Measurements from ENCODE around the gene MLLT10.

Gene MLLT10

DNA sequence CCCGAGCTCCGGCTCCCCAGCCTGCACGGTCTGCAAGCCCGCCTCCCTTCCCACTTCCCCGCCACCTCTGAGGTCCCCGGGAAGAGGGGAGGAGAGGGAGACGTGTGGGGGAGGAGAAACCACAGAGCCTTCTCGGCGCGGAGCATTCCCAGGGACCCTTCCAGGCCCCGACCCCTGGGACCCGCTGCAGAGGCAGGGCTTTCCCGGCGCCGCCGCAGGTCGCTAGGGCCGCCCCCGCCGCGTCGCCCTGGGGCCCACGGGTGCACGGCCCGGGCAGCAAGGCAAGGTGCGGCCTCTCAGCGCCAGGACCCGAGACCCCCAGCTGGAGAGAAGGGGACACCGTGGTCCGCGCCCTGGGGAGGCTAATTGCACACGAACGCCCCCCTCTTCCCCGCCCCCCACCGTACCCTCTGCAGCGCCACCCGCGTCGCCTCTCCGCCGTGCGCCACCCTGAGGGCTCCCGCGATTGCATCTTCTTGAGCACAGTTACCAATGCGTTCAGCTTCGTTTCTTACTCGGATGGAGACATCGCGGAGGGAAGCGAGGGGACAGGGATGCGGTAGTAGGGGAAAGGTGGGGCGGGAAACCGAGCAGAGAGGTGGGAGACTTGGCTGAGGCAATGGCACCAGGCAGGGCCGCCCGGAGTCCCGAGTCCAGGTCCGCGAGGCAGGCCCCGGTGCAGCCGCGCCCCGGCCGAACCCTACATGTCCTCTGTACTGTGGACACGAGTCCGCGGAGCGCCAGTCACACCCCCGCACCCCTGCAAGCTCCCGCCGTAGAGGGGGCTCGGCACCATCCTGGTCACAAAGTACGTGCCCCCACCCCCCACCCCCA lies 37.5 kb upstream of the MLLT10 start:
- DNase-seq (ENCODE audit: low spot score in 2 of 2) = peak in 1 of 2 donors; percentile 50
- no peaks in the 10 kb centered on the region for H3K9me3 Mint-ChIP-seq
- peaks cover 16% of the 10 kb centered on the region for H3K27me3 Mint-ChIP-seq
- H3K27ac Mint-ChIP-seq = no peak overlapping the region
- H3K4me1 Mint-ChIP-seq = peaks cover 12% of the 10 kb centered on the region
- peak; percentile 55 for ATAC-seq (ENCODE audit: low read depth)
- no peaks in the 10 kb centered on the region for H3K36me3 Mint-ChIP-seq
- H3K4me3 Mint-ChIP-seq = peak overlapping the region; percentile 87

DNA sequence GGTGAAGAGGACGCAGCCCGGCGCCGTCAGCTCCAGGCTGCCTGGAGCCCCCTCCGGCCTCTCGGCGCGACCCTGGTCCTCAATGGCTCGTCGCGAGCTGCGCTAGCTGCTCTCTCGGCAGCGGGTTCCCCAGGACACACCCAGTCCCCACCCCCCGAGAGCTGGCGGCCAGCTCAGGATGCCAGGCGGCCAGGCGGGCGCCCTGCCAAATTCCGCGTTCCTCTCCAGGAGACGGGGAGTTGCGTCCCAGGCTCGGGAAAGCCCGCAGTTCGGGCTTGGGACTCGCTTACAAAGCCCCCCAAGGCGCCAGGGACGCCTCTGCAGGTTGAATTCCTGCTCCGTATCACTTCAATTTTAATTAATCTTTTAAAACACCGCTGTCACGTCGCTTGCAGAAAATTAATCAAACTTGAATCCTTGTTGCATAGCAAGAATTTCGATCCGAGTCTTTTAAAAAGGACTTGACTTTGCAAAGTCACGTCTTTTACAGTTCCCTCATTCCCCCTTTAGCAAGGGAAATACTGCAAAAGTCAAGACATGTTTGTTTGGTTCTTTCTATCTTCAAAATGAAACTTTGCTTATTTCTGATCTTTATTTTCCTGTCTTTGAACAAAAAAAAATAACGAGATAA lies 36.7 kb upstream of the MLLT10 start:
- ATAC-seq (ENCODE audit: low read depth) (no peak), DNase-seq (ENCODE audit: low spot score in 2 of 2) (peak in 1 of 2 donors; percentile 14)
- H3K27me3 Mint-ChIP-seq = peaks cover 16% of the 10 kb centered on the region
- H3K9me3 Mint-ChIP-seq = no peaks in the 10 kb centered on the region
- no peak overlapping the region for H3K27ac Mint-ChIP-seq
- H3K4me1 Mint-ChIP-seq = peaks cover 12% of the 10 kb centered on the region
- peak overlapping the region; percentile 52 for H3K4me3 Mint-ChIP-seq
- H3K36me3 Mint-ChIP-seq = no peaks in the 10 kb centered on the region

DNA sequence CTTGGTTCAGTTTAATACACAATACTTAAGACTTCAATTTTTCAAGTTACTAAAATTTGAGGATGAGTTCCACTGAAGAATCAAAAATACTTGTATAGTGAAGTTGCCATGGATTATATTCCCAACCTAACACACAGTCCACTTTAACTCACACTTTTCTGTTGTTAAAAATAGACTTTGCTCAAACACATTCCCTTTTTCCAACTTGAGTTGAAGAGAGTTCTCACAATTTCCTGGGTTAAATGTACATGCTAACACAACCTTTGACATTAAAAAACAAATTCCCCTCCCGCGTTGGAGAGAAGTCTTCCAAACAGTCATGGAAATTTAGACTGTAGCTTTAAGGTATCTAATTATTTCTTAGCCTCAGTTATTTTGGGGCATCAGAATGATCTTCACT lies 35.7 kb upstream of the MLLT10 start:
- ATAC-seq (ENCODE audit: low read depth) (no peak), DNase-seq (ENCODE audit: low spot score in 2 of 2) (no peak)
- Mint-ChIP-seq H3K27me3 (peaks cover 16% of the 10 kb centered on the region), H3K9me3 (no peaks in the 10 kb centered on the region), H3K36me3 (no peaks in the 10 kb centered on the region), H3K4me3 (no peak overlapping the region), H3K4me1 (peaks cover 12% of the 10 kb centered on the region), H3K27ac (no peak overlapping the region)

DNA sequence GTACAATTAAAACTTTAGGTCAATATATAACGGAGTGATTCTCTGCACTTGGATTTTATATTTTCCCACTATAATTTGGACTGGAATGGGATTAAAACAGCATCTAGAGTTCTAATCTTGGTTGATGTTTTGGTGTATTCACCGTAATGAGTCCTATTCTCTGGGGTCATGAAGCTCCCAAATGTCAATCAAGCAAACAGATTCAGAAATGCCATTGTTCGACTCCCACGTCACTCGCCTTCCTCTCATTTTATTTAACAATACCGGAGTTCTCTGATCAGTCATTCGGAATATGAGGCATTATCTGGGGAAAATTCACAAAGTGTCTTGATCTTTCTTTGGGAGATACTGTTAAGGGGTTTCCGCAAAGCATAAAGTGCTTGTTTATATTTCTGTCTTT lies 35.0 kb upstream of the MLLT10 start:
- Mint-ChIP-seq H3K27me3 (peaks cover 14% of the 10 kb centered on the region), H3K4me1 (peaks cover 11% of the 10 kb centered on the region), H3K27ac (no peak overlapping the region), H3K4me3 (no peak overlapping the region), H3K36me3 (no peaks in the 10 kb centered on the region), H3K9me3 (no peaks in the 10 kb centered on the region)
- ATAC-seq (ENCODE audit: low read depth) = no peak
- DNase-seq (ENCODE audit: low spot score in 2 of 2) = no peak

DNA sequence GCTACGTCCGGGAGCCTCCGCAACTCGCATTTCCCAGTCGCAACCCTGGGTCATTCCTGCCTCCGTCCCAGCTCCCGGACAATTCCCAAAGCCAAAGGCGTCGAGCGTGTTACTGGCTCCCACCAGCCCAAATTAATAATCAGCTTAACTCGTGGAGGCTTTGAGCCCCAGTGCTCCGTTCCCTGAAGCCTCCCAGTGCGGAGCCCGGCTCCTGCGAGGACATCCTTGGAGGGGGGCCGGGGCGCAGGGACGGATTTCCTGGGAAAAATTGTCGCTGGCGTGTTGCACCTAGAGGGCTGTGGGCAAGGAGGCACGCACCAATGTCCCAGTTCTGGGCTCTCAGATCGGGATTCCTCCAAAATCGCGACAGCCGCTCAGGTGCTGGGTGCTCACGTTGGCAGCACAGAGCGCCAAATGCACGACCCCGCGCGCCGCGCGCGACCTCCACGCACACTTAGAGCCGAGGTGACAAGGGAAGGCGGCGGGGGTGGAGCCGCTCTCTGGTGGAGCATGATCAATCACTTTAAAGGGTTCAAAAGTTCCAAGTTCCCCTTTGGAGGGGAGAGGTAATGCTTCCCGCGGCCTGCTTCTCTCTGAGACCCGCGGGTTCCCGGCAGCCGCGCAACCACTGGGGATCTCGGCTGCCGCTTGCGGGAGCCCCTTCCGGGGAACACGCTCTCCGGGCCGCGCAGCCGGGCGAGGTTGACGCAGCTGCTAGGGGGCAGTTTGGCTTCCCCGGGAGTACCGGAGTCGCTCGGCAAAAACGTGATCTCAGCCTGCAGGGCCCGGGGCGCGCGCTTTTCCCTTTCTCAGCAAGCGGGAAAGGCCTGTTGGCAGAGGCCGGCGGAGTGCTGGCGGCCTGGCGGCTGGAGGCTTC lies 34.1 kb upstream of the MLLT10 start:
- no peaks in the 10 kb centered on the region for H3K36me3 Mint-ChIP-seq

DNA sequence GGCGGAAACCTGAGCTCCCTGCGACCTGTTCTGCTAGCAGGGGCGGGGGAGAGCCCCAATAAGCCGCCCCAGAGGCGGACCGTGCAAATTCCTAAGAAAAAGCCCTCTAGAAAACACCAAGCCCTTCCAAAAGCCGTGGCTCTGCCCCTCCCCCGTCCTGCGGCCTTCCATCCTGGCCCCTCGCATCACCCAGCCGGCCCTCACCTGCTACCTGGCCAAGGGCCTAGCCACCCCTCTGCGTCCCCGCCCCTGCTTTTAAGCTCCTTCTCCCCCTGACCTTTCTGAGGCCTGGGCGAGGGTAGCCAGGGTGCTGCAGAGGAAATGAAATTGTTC lies 33.5 kb upstream of the MLLT10 start:
- DNase-seq (ENCODE audit: low spot score in 2 of 2) (no peak), ATAC-seq (ENCODE audit: low read depth) (no peak)
- Mint-ChIP-seq H3K27ac (no peak overlapping the region), H3K9me3 (no peaks in the 10 kb centered on the region), H3K4me1 (peaks cover 7% of the 10 kb centered on the region), H3K4me3 (no peak overlapping the region), H3K27me3 (peaks cover 14% of the 10 kb centered on the region), H3K36me3 (no peaks in the 10 kb centered on the region)

More for the DNA sequence above, 34.1 kb upstream of the MLLT10 start:
- H3K27ac Mint-ChIP-seq = no peak overlapping the region
- no peaks in the 10 kb centered on the region for H3K9me3 Mint-ChIP-seq
- ATAC-seq (ENCODE audit: low read depth) (no peak), DNase-seq (ENCODE audit: low spot score in 2 of 2) (peak in 1 of 2 donors; percentile 16)
- peaks cover 14% of the 10 kb centered on the region for H3K27me3 Mint-ChIP-seq
- H3K4me1 Mint-ChIP-seq = peaks cover 7% of the 10 kb centered on the region
- peak overlapping the region; percentile 41 for H3K4me3 Mint-ChIP-seq

DNA sequence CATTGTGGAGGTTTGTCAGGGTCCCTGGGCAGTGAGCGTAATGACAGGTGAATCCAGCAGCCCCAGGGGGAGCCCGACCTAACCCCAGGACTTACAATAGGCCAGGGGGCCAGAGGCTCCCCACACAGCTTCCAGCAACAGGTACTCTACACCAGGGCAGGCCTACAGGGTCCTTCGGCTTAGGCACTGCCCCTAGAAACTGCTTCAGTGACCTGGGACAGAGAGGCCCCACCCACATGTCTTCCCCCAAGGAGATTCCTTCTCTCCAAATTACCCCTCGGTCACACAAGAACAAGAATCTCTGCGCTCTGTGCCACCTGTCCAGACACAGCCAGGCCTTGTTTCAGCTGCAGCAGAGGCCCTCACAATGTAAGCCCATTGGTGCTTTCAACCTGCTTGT lies 32.9 kb upstream of the MLLT10 start:
- ATAC-seq (ENCODE audit: low read depth) = no peak
- H3K27me3 Mint-ChIP-seq = peaks cover 17% of the 10 kb centered on the region
- DNase-seq (ENCODE audit: low spot score in 2 of 2) = no peak
- H3K4me1 Mint-ChIP-seq = peaks cover 7% of the 10 kb centered on the region
- no peaks in the 10 kb centered on the region for H3K36me3 Mint-ChIP-seq
- no peak overlapping the region for H3K27ac Mint-ChIP-seq
- H3K4me3 Mint-ChIP-seq = no peak overlapping the region
- no peaks in the 10 kb centered on the region for H3K9me3 Mint-ChIP-seq

DNA sequence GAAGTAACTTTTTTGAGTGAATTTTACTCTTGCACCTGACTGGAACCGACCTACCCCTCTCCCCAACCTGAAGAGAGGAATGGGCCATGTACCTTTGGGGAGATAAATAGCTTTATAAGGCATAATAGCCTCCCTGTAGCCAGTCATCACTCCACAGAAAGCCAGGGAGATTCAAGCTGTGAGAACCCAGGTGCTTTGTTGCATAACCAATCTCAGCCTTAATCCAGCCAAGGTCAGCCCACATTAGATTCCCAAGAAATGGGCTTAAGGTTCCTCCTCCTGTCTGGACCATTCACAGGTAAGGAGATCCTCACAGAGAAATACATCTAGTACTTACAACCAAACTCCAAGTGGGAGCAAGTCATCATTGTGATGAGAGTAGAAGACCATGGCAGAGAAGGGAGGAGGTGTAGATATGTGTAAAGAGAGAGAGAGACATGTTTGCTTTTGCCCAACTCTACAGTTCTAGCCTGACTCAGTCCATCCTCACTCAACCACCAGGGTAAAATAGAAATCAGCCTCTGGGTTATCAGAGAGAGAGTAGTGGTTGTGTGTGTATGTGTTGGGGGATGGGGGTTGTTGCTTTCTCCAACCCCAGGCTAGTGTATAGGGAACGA lies 32.2 kb upstream of the MLLT10 start:
- ATAC-seq (ENCODE audit: low read depth) (no peak), DNase-seq (ENCODE audit: low spot score in 2 of 2) (no peak)
- Mint-ChIP-seq H3K27me3 (peaks cover 15% of the 10 kb centered on the region), H3K36me3 (no peaks in the 10 kb centered on the region), H3K9me3 (no peaks in the 10 kb centered on the region), H3K4me3 (no peak overlapping the region), H3K27ac (no peak overlapping the region), H3K4me1 (peaks cover 4% of the 10 kb centered on the region)

DNA sequence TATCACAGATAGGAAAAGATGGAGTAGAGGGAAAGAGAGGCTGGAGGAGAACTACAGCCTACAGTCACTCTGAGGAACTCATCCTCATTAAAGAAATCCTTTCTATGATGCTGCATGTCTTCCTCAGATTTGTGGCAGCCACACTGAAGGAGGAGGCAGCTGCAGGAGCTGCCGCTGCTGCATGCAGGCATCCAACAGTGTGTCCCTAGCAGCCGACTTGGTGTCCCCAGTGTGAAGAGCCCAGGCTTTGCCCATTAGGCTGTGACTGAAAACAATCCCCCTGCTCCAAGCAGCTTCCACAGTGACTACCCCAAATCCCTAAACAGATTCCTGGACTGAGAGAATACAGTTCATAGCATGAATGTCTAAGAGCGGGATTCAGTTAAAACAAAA lies 31.7 kb upstream of the MLLT10 start:
- Mint-ChIP-seq H3K4me1 (peaks cover 4% of the 10 kb centered on the region), H3K27me3 (peaks cover 15% of the 10 kb centered on the region), H3K27ac (no peak overlapping the region), H3K9me3 (no peaks in the 10 kb centered on the region), H3K36me3 (no peaks in the 10 kb centered on the region), H3K4me3 (no peak overlapping the region)
- DNase-seq (ENCODE audit: low spot score in 2 of 2) (no peak), ATAC-seq (ENCODE audit: low read depth) (no peak)

DNA sequence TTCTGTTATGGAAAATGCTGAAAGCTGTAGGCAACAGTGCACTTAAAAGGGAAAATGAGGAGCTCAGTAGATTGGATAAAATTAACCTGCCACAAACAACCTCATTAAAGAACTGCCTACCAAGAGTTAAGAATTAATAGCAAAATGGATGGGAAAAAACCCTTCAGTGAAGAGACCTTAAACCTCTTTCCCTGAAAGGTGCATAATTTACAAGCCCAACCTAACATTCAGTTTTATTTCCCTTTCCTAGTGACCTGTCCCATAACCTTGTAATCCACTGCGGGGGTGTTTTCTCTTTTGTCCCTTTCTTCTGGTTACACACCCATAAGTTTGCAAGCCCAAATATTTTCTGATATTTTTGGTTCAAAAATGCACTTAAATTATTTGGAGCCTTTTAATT lies 30.5 kb upstream of the MLLT10 start:
- ATAC-seq (ENCODE audit: low read depth) (no peak), DNase-seq (ENCODE audit: low spot score in 2 of 2) (no peak)
- Mint-ChIP-seq H3K36me3 (no peaks in the 10 kb centered on the region), H3K27ac (no peak overlapping the region), H3K9me3 (no peaks in the 10 kb centered on the region), H3K4me1 (peaks cover 4% of the 10 kb centered on the region), H3K4me3 (no peak overlapping the region), H3K27me3 (peaks cover 13% of the 10 kb centered on the region)

DNA sequence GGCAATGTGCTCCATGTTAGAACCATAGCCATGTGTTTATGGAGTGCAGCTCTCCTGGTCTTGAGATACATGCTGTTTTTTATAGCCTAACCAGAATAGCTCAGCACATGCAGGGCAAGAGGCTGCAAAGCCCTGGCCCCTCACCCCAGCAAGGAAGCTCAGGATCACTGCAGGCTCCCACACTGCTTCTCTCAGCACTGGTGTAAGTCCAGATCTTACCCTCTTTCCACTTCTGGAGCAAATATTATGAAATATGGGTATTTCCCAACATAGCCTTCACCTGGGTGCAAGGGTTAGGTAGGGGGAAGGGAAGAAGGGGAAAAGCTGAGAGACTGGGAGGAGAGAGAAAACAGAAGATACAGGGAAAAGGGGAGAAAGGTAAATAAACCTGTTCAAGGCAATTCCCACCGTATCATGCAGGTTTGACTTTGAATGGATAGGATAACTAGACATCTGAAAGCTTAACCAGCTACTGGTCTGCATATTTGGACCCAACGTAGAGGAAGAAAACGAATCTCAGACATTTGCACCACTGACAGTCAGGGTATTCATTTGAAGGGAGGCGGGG lies 28.2 kb upstream of the MLLT10 start:
- ATAC-seq (ENCODE audit: low read depth) (no peak), DNase-seq (ENCODE audit: low spot score in 2 of 2) (no peak)
- Mint-ChIP-seq H3K9me3 (no peaks in the 10 kb centered on the region), H3K27me3 (peaks cover 8% of the 10 kb centered on the region), H3K36me3 (no peaks in the 10 kb centered on the region), H3K27ac (no peak overlapping the region), H3K4me3 (no peak overlapping the region), H3K4me1 (no peaks in the 10 kb centered on the region)

DNA sequence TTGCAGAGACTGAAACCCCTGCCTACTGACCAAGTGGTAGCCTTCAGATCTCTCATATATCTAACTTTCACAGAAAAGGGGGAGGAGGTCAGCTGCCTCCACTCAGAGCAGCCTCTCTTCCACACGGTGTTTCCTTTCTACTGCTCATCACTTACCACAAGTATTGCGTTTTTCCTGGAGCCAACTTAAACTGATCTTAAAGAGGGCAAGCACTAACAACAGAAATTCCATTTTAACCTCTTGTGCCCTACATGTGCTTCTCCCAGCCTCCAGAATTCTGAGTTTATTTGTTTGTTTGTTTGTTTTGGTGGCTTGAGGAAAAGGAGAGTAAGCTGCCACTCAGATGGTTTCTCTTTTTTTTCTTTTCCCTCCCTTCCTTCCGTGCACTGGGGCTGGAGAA lies 27.7 kb upstream of the MLLT10 start:
- ATAC-seq (ENCODE audit: low read depth) (no peak), DNase-seq (ENCODE audit: low spot score in 2 of 2) (no peak)
- Mint-ChIP-seq H3K27ac (no peak overlapping the region), H3K4me3 (no peak overlapping the region), H3K4me1 (no peaks in the 10 kb centered on the region), H3K27me3 (peaks cover 6% of the 10 kb centered on the region), H3K9me3 (no peaks in the 10 kb centered on the region), H3K36me3 (no peaks in the 10 kb centered on the region)

DNA sequence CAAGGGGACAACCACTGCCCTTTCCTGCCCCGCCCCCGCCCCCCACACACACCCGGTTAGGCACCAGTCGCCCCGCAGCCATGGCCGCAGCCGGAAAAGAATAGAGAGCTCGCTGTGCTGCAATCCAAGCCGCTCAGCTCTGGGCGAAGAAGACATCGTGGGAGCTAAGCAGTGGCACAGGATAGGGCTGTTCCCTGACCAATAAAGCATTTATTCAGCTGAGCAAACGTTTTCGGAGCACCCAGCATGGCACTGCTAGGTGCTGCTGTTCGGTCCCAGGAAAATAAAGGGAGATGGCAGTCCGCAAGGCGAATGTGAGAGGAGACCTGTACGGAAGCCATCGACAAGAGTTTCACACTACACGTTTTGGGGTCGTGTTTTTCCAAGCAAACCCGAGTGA lies 26.9 kb upstream of the MLLT10 start:
- no peak overlapping the region for H3K4me3 Mint-ChIP-seq
- H3K9me3 Mint-ChIP-seq = no peaks in the 10 kb centered on the region
- H3K27me3 Mint-ChIP-seq = peaks cover 6% of the 10 kb centered on the region
- no peak for ATAC-seq (ENCODE audit: low read depth)
- H3K4me1 Mint-ChIP-seq = no peaks in the 10 kb centered on the region
- no peak overlapping the region for H3K27ac Mint-ChIP-seq
- H3K36me3 Mint-ChIP-seq = no peaks in the 10 kb centered on the region
- no peak for DNase-seq (ENCODE audit: low spot score in 2 of 2)
